GM12878 (cell line): ENCODE results near the gene NRXN3. TPM values are rescaled to one million over a fixed set of nuclear protein-coding genes. Genes with fewer than 3 reads are reported as not detected.

Experiments used
- ATAC-seq: fragments of 200-7000 bp; cut with Tn5 transposase; 3 replicates; pipeline ENCODE4 v1.9.1; 2020; ENCODE audit warnings: mild to moderate bottlenecking, moderate library complexity
- BruUV-seq: library from RNA; stranded (reverse); fragments of 400-500 nt; replicated peaks from 2 replicates; lab custom pipeline; 2021; lab: Mats Ljungman, UMichigan
- CTCF ChIA-PET: fragments of 300-600 bp; sonication (Branson Sonifier 250); formaldehyde crosslinking; extraction: SDS; loops from one replicate; lab custom pipeline; 2021; ENCODE audit warnings: inconsistent platforms; lab: Yijun Ruan, JAX
- POLR2A ChIA-PET: fragments of 350-600 bp; formaldehyde crosslinking; extraction: SDS; loops from one replicate; lab custom pipeline; 2021; ENCODE audit warnings: inconsistent platforms; lab: Charles Lee
- RAD21 ChIA-PET: fragments of 300-600 bp; sonication (Branson Sonifier 250); formaldehyde crosslinking; loops from one replicate; lab custom pipeline; 2023; ENCODE audit warnings: antibody characterized with exemption; ENCODE audit not compliant: unreplicated experiment; lab: Charles Lee
- SMC1A ChIA-PET: fragments of 300-600 bp; sonication (Branson Sonifier 250); formaldehyde crosslinking; loops from one replicate; lab custom pipeline; 2023; ENCODE audit not compliant: unreplicated experiment, uncharacterized antibody; lab: Charles Lee
- DNase-seq: peaks from one replicate; pipeline ENCODE4 v3.0.0-alpha.2; 2011; ENCODE audit warnings: low read depth, low spot score
- FAIRE-seq: peaks from 3 replicates; lab custom pipeline; 2011; peaks lifted over from hg19 to GRCh38; lab: Jason Lieb, UNC
- H2AFZ ChIP-seq: 2 replicates; pipeline ENCODE4 v1.6.0; 2011; ENCODE audit warnings: low read depth, low read length, control low read depth; ENCODE audit not compliant: control insufficient read depth
- H3K27ac ChIP-seq: 2 replicates; pipeline ENCODE4 v1.5.1; 2011; ENCODE audit warnings: control low read depth; ENCODE audit not compliant: control insufficient read depth, insufficient read depth
- H3K27me3 ChIP-seq, 2 experiments: replicated peaks in 1 of 2; 2 replicates each; pipeline versions ENCODE4 v1.6.0 to v1.6.1; 2011; ENCODE audit warnings: low read length in 1 of 2; ENCODE audit not compliant: control insufficient read depth in 2 of 2, insufficient read depth in 2 of 2
- H3K36me3 ChIP-seq, 2 experiments: 2 replicates each; pipeline ENCODE4 v1.5.1; 2011; ENCODE audit warnings: low read length in 1 of 2; ENCODE audit not compliant: control insufficient read depth in 2 of 2, insufficient read depth in 2 of 2
- H3K4me1 ChIP-seq: 2 replicates; pipeline ENCODE4 v1.6.1; 2011; ENCODE audit warnings: mild to moderate bottlenecking, low read length, moderate library complexity, mixed read lengths; ENCODE audit not compliant: control insufficient read depth, insufficient read depth
- H3K4me2 ChIP-seq: 2 replicates; pipeline ENCODE4 v1.6.0; 2011; ENCODE audit warnings: control low read depth; ENCODE audit not compliant: control insufficient read depth, insufficient read depth
- H3K4me3 ChIP-seq: fragments of 200-600 bp; sonication (generic); 2 replicates; pipeline ENCODE4 v1.5.1; 2016
- H3K79me2 ChIP-seq: 2 replicates; pipeline ENCODE4 v1.6.0; 2011; ENCODE audit warnings: low read length; ENCODE audit not compliant: control insufficient read depth, insufficient read depth
- H3K9ac ChIP-seq: 2 replicates; pipeline ENCODE4 v1.8.0; 2011; ENCODE audit warnings: low read length, control low read depth, mixed read lengths; ENCODE audit not compliant: control insufficient read depth, insufficient read depth
- H3K9me3 ChIP-seq: replicated peaks from 3 replicates; pipeline ENCODE4 v1.5.1; 2011; ENCODE audit warnings: mild to moderate bottlenecking, low read length; ENCODE audit not compliant: control insufficient read depth, insufficient read depth
- H4K20me1 ChIP-seq: 2 replicates; pipeline ENCODE4 v1.6.0; 2011; ENCODE audit not compliant: control insufficient read depth, insufficient read depth
- BACH1 ChIP-seq: fragments of 450-650 bp; IDR thresholded peaks from 2 replicates; pipeline ENCODE4 v1.6.1; 2017; ENCODE audit warnings: mild to moderate bottlenecking, borderline replicate concordance
- BCLAF1 ChIP-seq: fragments of 450-650 bp; IDR thresholded peaks from 2 replicates; pipeline ENCODE4 v1.6.1; 2017; ENCODE audit warnings: antibody characterized with exemption, mild to moderate bottlenecking, moderate library complexity
- CBX3 ChIP-seq: fragments of 200-600 bp; sonication (generic); IDR thresholded peaks from 2 replicates; pipeline ENCODE4 v1.6.1; 2016; ENCODE audit warnings: low read depth, borderline replicate concordance
- EGR1 ChIP-seq, 2 experiments: IDR thresholded peaks; 1 replicate in 1 of 2; 2 replicates in 1 of 2; pipeline ENCODE4 v1.6.1; 2011 to 2012; ENCODE audit warnings: low read depth in 2 of 2, low read length in 2 of 2, borderline replicate concordance in 1 of 2, mild to moderate bottlenecking in 1 of 2, moderate library complexity in 1 of 2
- KAT2A ChIP-seq: conservative IDR thresholded peaks from 2 replicates; pipeline ENCODE4 v1.6.1; 2011; ENCODE audit warnings: low read depth, low read length; ENCODE audit not compliant: control insufficient read depth
- MEF2B ChIP-seq: fragments of 450-650 bp; IDR thresholded peaks from 2 replicates; pipeline ENCODE4 v1.6.1; 2018; ENCODE audit warnings: mild to moderate bottlenecking, moderate library complexity; ENCODE audit not compliant: partially characterized antibody, poor library complexity, severe bottlenecking
- NR2F1 ChIP-seq: fragments of 450-650 bp; conservative IDR thresholded peaks from 2 replicates; pipeline ENCODE4 v1.6.1; 2017; ENCODE audit warnings: mild to moderate bottlenecking
- NRF1 ChIP-seq: conservative IDR thresholded peaks from 2 replicates; pipeline ENCODE4 v1.6.1; 2011; ENCODE audit warnings: mild to moderate bottlenecking, low read depth, low read length, improper control_type of control experiment
- PAX8 ChIP-seq: fragments of 450-650 bp; IDR thresholded peaks from 2 replicates; pipeline ENCODE4 v1.6.1; 2017; ENCODE audit warnings: mild to moderate bottlenecking, moderate library complexity
- RAD51 ChIP-seq: fragments of 450-650 bp; IDR thresholded peaks from 2 replicates; pipeline ENCODE4 v1.6.1; 2016; ENCODE audit warnings: moderate library complexity, mild to moderate bottlenecking, inconsistent platforms
- SIX5 ChIP-seq: IDR thresholded peaks from 2 replicates; pipeline ENCODE4 v1.6.1; 2011; ENCODE audit warnings: mild to moderate bottlenecking, low read depth, low read length, moderate library complexity; ENCODE audit not compliant: severe bottlenecking
- SMAD1 ChIP-seq: fragments of 450-650 bp; IDR thresholded peaks from 2 replicates; pipeline ENCODE4 v1.6.1; 2018; ENCODE audit warnings: mild to moderate bottlenecking, low read depth; ENCODE audit not compliant: partially characterized antibody
- SMC3 ChIP-seq: IDR thresholded peaks from 2 replicates; pipeline ENCODE4 v1.6.1; 2011; ENCODE audit warnings: low read length, improper control_type of control experiment, borderline replicate concordance
- TCF7 ChIP-seq: IDR thresholded peaks from 2 replicates; pipeline ENCODE4 v1.6.1; 2014; ENCODE audit warnings: antibody characterized with exemption, borderline replicate concordance
- ZNF217 ChIP-seq: fragments of 450-650 bp; IDR thresholded peaks from 2 replicates; pipeline ENCODE4 v1.6.1; 2017; ENCODE audit warnings: antibody characterized with exemption, mild to moderate bottlenecking
- WGBS: methylation state at CpG from one replicate; pipeline ENCODE4 v1.1.6; 2016; ENCODE audit warnings: low lambda C conversion rate; ENCODE audit not compliant: insufficient replicate concordance, insufficient coverage; ENCODE audit errors: missing lambda C conversion rate; 5-methylcytosine and 5-hydroxymethylcytosine counted together
- in situ Hi-C: fragments of 300-500 bp; cut with MboI; formaldehyde crosslinking; loops from 9 replicates; pipeline ENCODE4 v1.14.3; 2018; ENCODE audit warnings: mixed read lengths
- intact Hi-C: fragments of 100-400 bp; cut with micrococcal nuclease; formaldehyde crosslinking; loops from one replicate; pipeline ENCODE4 v1.14.2; 2022; ENCODE audit not compliant: unreplicated experiment
- polyA plus RNA-seq, 11 experiments: library from polyadenylated mRNA; depleted of rRNA in 4 of 11; unstranded in 6 of 11; stranded (reverse) in 5 of 11; fragments of >200 nt; fragmentation: Nextera tagmentation in 4 of 11; fragmentation: Illumina TruSeq in 1 of 11; extraction: Ambion mirVana in 4 of 11; extraction: Trizol in 1 of 11; gene quantifications; 1 replicate in 1 of 11; 2 replicates in 10 of 11; pipeline versions ENCODE4 v1.2.1 to v1.2.3, GENCODE V29; 2011 to 2016; ENCODE audit warnings: inconsistent platforms in 2 of 11, missing spikeins in 2 of 11, low read depth in 1 of 11
- total RNA-seq, 4 experiments: library from RNA; depleted of rRNA in 3 of 4; stranded (reverse); fragments of >200 nt in 3 of 4; fragmentation: Illumina TruSeq in 1 of 4; extraction: Trizol in 1 of 4; gene quantifications; 2 replicates each; pipeline versions ENCODE4 v1.2.1 to v1.2.3, GENCODE V29; 2013 to 2021
- TF ChIP-seq, protein P1 (sequence below): fragments of 450-650 bp; IDR thresholded peaks from 2 replicates; pipeline ENCODE4 v1.6.1; 2017; ENCODE audit warnings: mild to moderate bottlenecking
- TF ChIP-seq, protein P2 (sequence below): IDR thresholded peaks from 2 replicates; pipeline ENCODE4 v1.6.1; 2012; ENCODE audit warnings: low read depth, low read length, improper control_type of control experiment

Gene NRXN3
- total and polyA plus RNA-seq, 10 of the 15 experiments (the other 5 are each of a cell fraction or from before 2014, with no cell fraction given) = 0.52 to 3.3 (median 1.4) TPM

DNA sequence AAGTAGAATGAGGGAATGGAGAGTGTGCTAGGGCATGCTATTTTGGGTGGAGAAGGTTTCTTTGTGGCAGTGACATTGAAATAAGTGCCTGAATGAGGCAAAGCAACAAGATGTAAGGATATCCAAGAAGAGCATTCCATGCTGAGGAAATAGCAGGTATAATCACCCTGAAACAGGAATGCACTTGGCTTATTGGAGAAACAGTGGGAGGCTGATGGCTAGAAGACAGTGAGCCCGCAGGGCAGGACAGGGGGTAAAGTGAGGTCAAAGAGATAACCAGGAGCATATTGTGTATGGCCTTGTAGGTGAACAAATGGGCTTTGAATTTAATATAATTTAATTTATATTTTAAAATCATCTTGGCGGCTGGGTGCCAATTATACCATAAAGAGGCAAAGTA is 1164.1 kb downstream of the NRXN3 start (continued):
- TF ChIP-seq BACH1 (no peak), RAD51 (no peak), ZNF217 (no peak), MEF2B (no peak), KAT2A (no peak), SMAD1 (no peak)
- TF ChIP-seq, all 136 proteins: peak for 0

- ChIA-PET RAD21 (no interaction called here), CTCF (no interaction called here)
These were observed 1167.6 kb downstream of the NRXN3 start for GRCh38 chr14:79337761-79338160.

More at GRCh38 chr14:79337761-79338160, 1167.6 kb downstream of the NRXN3 start:
- Histone ChIP-seq H3K79me2 (no peaks in the 10 kb centered on the region), H3K9me3 (no peaks in the 10 kb centered on the region), H2AFZ (no peak overlapping the region), H3K27ac (no peak overlapping the region), H3K27me3 (no peaks in the 10 kb centered on the region), H3K4me3 (no peak overlapping the region), H4K20me1 (no peaks in the 10 kb centered on the region), H3K36me3 (no peaks in the 10 kb centered on the region)
- no TSS peak for BruUV-seq
- intact Hi-C loops = no loop called here
- DNase-seq = no peak
- FAIRE-seq = no peak
- TF ChIP-seq CBX3 (no peak), NRF1 (no peak), NR2F1 (no peak), SIX5 (no peak), SMC3 (no peak), PAX8 (no peak), TCF7 (no peak), EGR1 (IDR thresholded peaks at IDR 0.05; ENCODE audit: borderline replicate concordance in 1 of 2, low read depth in 2 of 2, low read length in 2 of 2) (no peak), BCLAF1 (no peak)
- TF ChIP-seq, protein P1, sequence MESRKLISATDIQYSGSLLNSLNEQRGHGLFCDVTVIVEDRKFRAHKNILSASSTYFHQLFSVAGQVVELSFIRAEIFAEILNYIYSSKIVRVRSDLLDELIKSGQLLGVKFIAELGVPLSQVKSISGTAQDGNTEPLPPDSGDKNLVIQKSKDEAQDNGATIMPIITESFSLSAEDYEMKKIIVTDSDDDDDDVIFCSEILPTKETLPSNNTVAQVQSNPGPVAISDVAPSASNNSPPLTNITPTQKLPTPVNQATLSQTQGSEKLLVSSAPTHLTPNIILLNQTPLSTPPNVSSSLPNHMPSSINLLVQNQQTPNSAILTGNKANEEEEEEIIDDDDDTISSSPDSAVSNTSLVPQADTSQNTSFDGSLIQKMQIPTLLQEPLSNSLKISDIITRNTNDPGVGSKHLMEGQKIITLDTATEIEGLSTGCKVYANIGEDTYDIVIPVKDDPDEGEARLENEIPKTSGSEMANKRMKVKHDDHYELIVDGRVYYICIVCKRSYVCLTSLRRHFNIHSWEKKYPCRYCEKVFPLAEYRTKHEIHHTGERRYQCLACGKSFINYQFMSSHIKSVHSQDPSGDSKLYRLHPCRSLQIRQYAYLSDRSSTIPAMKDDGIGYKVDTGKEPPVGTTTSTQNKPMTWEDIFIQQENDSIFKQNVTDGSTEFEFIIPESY = no peak
- TF ChIP-seq, protein P2, sequence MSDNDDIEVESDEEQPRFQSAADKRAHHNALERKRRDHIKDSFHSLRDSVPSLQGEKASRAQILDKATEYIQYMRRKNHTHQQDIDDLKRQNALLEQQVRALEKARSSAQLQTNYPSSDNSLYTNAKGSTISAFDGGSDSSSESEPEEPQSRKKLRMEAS = no peak
- TF ChIP-seq, all 136 proteins: peak for 0
- in situ Hi-C loops = no loop called here
- Histone ChIP-seq H3K4me2 (no peak overlapping the region), H3K9ac (no peak overlapping the region), H3K4me1 (no peaks in the 10 kb centered on the region)
- 14% methylated on average over 3 of the region's 3 CpGs for WGBS
- ChIA-PET POLR2A (no interaction called here), SMC1A (no interaction called here)
- no peak for ATAC-seq
